Epithelial cell of proximal tubule (primary cell): ENCODE measurements around the gene COL5A1. TPM values are rescaled to one million over a fixed set of nuclear protein-coding genes. Genes with fewer than 3 reads are reported as not detected.
"Not testable (repeated sequence)": the region's sequence is repeated elsewhere in the genome, so short reads cannot be mapped to it uniquely, and the experiment has no call there.

Experiments used
- DNase-seq: peaks from one replicate; pipeline ENCODE4 v3.0.0-alpha.2; 2011; ENCODE audit warnings: low read depth
- H3K4me3 ChIP-seq: 2 replicates; pipeline ENCODE4 v1.5.1; 2011; ENCODE audit warnings: low read depth, mild to moderate bottlenecking, low read length
- CTCF ChIP-seq: conservative IDR thresholded peaks from 2 replicates; pipeline ENCODE4 v1.5.1; 2012; ENCODE audit warnings: low read depth, mild to moderate bottlenecking, low read length
- total RNA-seq: library from RNA; depleted of rRNA; stranded (reverse); fragments of >200 nt; gene quantifications from 2 replicates; pipeline ENCODE4 v1.2.3, GENCODE V29; 2015

COL5A1 gene
- total RNA-seq, 1 donor from 2014 or later, result 16.0 TPM

GRCh38 chr9:134698587-134699342 lies 57.2 kb downstream of the COL5A1 start:
- TF ChIP-seq CTCF, result peak; percentile 59
- DNase-seq, result no peak
- H3K4me3 ChIP-seq, result no peak overlapping the region

GRCh38 chr9:134699343-134699740 lies 57.7 kb downstream of the COL5A1 start:
- no peak for DNase-seq
- no peak for TF ChIP-seq CTCF
- no peak overlapping the region for H3K4me3 ChIP-seq

GRCh38 chr9:134700636-134701350 lies 59.2 kb downstream of the COL5A1 start:
- no peak for TF ChIP-seq CTCF
- no peak for DNase-seq
- H3K4me3 ChIP-seq, result no peak overlapping the region

GRCh38 chr9:134701581-134702259 lies 60.1 kb downstream of the COL5A1 start:
- TF ChIP-seq CTCF, result no peak
- no peak overlapping the region for H3K4me3 ChIP-seq
- DNase-seq, result no peak

GRCh38 chr9:134702291-134702690 lies 60.7 kb downstream of the COL5A1 start:
- no peak overlapping the region for H3K4me3 ChIP-seq
- TF ChIP-seq CTCF, result no peak
- DNase-seq, result no peak

- not testable (repeated sequence) for DNase-seq, H3K4me3 ChIP-seq
Measured at GRCh38 chr9:134703730-134704114, 62.1 kb downstream of the COL5A1 start.

GRCh38 chr9:134704498-134704897 lies 62.9 kb downstream of the COL5A1 start:
- no peak overlapping the region for H3K4me3 ChIP-seq
- no peak for DNase-seq
- no peak for TF ChIP-seq CTCF
